ENCODE results near the gene SEC61B. TPM values are rescaled to one million over a fixed set of nuclear protein-coding genes. Genes with fewer than 3 reads are reported as not detected.

Gene SEC61B
- total and polyA plus RNA-seq, 4 experiments from 2014 or later = 101 to 532 (median 248) TPM

DNA sequence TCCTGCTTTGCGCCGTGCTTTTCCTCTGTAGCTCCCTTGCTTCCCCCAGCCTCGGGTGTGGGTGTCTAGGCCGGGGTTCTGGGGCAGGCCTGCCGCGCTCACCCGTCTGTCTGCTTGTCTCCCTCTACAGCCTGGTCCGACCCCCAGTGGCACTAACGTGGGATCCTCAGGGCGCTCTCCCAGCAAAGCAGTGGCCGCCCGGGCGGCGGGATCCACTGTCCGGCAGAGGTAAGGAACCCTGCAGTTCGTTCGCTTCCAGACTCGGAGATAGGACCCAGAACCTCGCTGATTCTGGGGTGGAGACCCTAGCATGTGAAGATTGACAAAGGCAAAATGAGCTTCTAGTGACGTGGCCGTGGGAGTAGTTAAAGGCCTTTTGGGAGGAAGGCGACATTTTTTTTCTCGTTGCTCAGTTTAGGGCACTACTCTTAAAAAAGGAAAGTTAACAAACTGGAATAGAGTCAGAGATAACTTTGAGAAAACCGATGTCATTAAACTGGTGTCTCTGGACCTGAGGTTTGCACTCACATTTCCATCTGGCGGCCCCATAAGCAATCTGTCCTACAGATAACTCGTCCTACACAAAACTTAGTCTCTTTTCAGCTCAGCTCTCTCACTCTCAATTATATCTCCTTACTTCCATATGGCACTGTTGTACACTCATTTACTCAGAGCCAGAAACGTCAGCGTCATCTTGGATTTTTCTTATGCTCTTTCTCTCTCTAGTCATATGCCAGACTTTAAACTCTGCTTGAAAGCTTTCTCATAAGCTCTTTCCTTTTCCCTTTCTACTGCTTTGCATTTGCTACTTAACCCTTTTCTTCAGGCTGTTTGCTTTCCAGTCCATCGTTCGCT is 561 bp downstream of the SEC61B start:
- H3K4me1 ChIP-seq (ENCODE audit: insufficient read depth, low read length) = peaks cover 54% of the 10 kb centered on the region
- no peaks in the 10 kb centered on the region for H3K27me3 ChIP-seq (ENCODE audit: insufficient read depth, low read length)
- H3K4me3 ChIP-seq (ENCODE audit: low read length in 2 of 2) = peak overlapping the region; percentile 57 to 78
- Mint-ChIP-seq H3K36me3 (peaks cover 36 to 71% of the 10 kb centered on the region in 2 donors), H3K9me3 (no peaks in the 10 kb centered on the region), H3K4me1 (peaks cover 49 to 85% (median 69%) of the 10 kb centered on the region in 4 donors), H3K27me3 (no peaks in the 10 kb centered on the region), H3K27ac (peak overlapping the region; percentile 99 to 100 (median 100)), H3K4me3 (peak overlapping the region; percentile 95 to 100 (median 98))
- POLR2A ChIA-PET (ENCODE audit: partially characterized antibody) = interaction anchor here (0.7 to 2.8 kb wide), 4 partner anchors 10 to 597 kb away, joined by 3 to 16 read pairs (median 4); no protein-coding TSS in a partner anchor
- no peak for DNase-seq
- H3K9me3 ChIP-seq (ENCODE audit: control insufficient read depth in 1 of 2, low read length in 2 of 2) = no peaks in the 10 kb centered on the region
- H3K27ac ChIP-seq (ENCODE audit: low read depth, low read length) = peak overlapping the region; percentile 82
- H3K36me3 ChIP-seq (ENCODE audit: insufficient read depth, low read length) = peaks cover 7% of the 10 kb centered on the region
- intact Hi-C loops (cut with micrococcal nuclease) = loop anchor here (1.0 to 5.0 kb wide), 6 partner anchors 38 to 1130 kb away; partner anchors contain the start of genes ERP44, GALNT12, INVS and TEX10
- CTCF ChIA-PET (ENCODE audit: partially characterized antibody) = interaction anchor here (0.8 to 2.6 kb wide), 8 partner anchors 9 to 119 kb away, joined by 3 to 12 read pairs (median 4); no protein-coding TSS in a partner anchor

DNA sequence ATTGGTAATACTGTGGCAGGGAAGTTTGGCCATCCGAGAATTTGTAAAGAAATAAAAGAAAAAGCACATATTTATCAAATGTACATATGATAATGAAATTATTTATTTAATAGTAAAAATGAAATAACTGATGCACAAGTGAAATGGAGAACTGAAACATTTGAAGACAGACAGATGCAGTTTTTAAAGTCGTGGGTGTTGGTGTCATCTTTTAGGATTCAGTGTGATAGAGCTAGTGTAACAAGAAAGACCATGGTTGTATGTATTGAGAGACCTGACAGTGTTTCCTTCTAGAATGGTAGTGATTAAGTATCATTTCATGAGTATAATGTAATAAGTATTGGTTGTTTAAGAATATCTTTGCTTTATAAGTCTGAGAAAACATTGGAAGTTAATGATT is 2.4 kb downstream of the SEC61B start:
- peaks cover 13% of the 10 kb centered on the region for H3K36me3 ChIP-seq (ENCODE audit: insufficient read depth, low read length)
- H3K9me3 Mint-ChIP-seq = no peaks in the 10 kb centered on the region
- peaks cover 34 to 72% of the 10 kb centered on the region in 2 donors for H3K36me3 Mint-ChIP-seq
- intact Hi-C loops (cut with micrococcal nuclease) = loop anchor here (5.0 kb wide), 2 partner anchors 417 to 873 kb away; partner anchors contain the start of genes ERP44, GALNT12 and INVS
- H3K4me3 ChIP-seq (ENCODE audit: low read length in 2 of 2) = no peak overlapping the region
- peaks cover 41 to 77% (median 60%) of the 10 kb centered on the region in 4 donors for H3K4me1 Mint-ChIP-seq
- peak overlapping the region in 5 of 7 donors; percentile 39 to 100 (median 80) for H3K27ac Mint-ChIP-seq
- H3K27me3 Mint-ChIP-seq = no peaks in the 10 kb centered on the region
- H3K4me1 ChIP-seq (ENCODE audit: insufficient read depth, low read length) = peaks cover 50% of the 10 kb centered on the region
- no peak for DNase-seq
- no peak overlapping the region for H3K27ac ChIP-seq (ENCODE audit: low read depth, low read length)
- CTCF ChIA-PET (ENCODE audit: partially characterized antibody) = no interaction called here
- no peaks in the 10 kb centered on the region for H3K27me3 ChIP-seq (ENCODE audit: insufficient read depth, low read length)
- POLR2A ChIA-PET (ENCODE audit: partially characterized antibody) = no interaction called here
- H3K4me3 Mint-ChIP-seq = peak overlapping the region in 7 of 8 donors; percentile 27 to 100 (median 97)
- H3K9me3 ChIP-seq (ENCODE audit: control insufficient read depth in 1 of 2, low read length in 2 of 2) = no peaks in the 10 kb centered on the region

DNA sequence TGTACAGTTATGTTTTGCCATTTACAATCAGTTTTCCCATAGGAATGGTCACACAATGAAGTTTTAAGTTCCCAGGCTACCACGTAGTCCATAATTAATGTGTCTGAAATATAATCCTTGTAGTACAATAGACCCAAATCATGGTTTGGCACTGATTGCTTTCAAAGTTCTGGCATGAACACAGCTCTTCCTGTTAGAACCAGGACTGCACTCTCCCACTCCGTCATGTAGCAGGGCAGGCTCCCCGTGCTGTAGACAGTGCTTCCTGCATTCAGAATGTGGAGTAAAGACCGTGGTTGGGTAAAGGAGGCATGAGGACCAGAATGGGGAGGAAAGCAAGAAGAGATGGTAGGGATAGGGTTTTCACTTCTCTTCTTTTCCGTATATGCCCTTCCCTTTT is 4.0 kb downstream of the SEC61B start:
- ChIA-PET CTCF (ENCODE audit: partially characterized antibody) (no interaction called here), POLR2A (ENCODE audit: partially characterized antibody) (no interaction called here)
- Histone ChIP-seq H3K9me3 (ENCODE audit: control insufficient read depth in 1 of 2, low read length in 2 of 2) (no peaks in the 10 kb centered on the region), H3K27me3 (ENCODE audit: insufficient read depth, low read length) (no peaks in the 10 kb centered on the region), H3K4me3 (ENCODE audit: low read length in 2 of 2) (no peak overlapping the region), H3K27ac (ENCODE audit: low read depth, low read length) (no peak overlapping the region), H3K4me1 (ENCODE audit: insufficient read depth, low read length) (peaks cover 34% of the 10 kb centered on the region), H3K36me3 (ENCODE audit: insufficient read depth, low read length) (peaks cover 20% of the 10 kb centered on the region)
- Mint-ChIP-seq H3K36me3 (peaks cover 38 to 78% of the 10 kb centered on the region in 2 donors), H3K9me3 (no peaks in the 10 kb centered on the region), H3K27me3 (no peaks in the 10 kb centered on the region), H3K4me1 (peaks cover 28 to 64% (median 47%) of the 10 kb centered on the region in 4 donors), H3K27ac (peak overlapping the region in 3 of 7 donors; percentile 6 to 43 (median 13)), H3K4me3 (no peak overlapping the region)
- no peak for DNase-seq
- intact Hi-C loops (cut with micrococcal nuclease) = no loop called here

DNA sequence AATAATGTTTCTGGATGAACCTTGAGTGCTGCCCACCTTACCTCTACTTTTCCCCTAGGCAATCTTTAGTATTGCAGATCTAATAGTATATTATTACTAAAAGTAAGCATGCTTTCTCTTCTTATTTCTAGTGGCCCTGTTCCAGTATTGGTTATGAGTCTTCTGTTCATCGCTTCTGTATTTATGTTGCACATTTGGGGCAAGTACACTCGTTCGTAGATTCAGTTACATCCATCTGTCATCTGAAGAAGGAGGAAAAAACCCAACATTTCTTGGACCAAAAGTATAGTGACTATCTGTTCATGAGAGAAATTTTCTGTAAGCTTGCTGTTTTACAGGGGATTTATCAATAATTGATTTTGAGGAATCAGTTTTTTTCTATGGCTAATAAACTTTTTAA is 8.1 kb downstream of the SEC61B start:
- Mint-ChIP-seq H3K4me3 (no peak overlapping the region), H3K27me3 (no peaks in the 10 kb centered on the region), H3K36me3 (peaks cover 47 to 71% of the 10 kb centered on the region in 2 donors), H3K27ac (no peak overlapping the region), H3K9me3 (no peaks in the 10 kb centered on the region), H3K4me1 (peaks cover 6 to 28% (median 20%) of the 10 kb centered on the region in 4 donors)
- intact Hi-C loops (cut with micrococcal nuclease) = no loop called here
- Histone ChIP-seq H3K9me3 (ENCODE audit: control insufficient read depth in 1 of 2, low read length in 2 of 2) (no peaks in the 10 kb centered on the region), H3K36me3 (ENCODE audit: insufficient read depth, low read length) (peaks cover 22% of the 10 kb centered on the region), H3K27ac (ENCODE audit: low read depth, low read length) (no peak overlapping the region), H3K4me3 (ENCODE audit: low read length in 2 of 2) (no peak overlapping the region), H3K27me3 (ENCODE audit: insufficient read depth, low read length) (no peaks in the 10 kb centered on the region), H3K4me1 (ENCODE audit: insufficient read depth, low read length) (peaks cover 7% of the 10 kb centered on the region)
- POLR2A ChIA-PET (ENCODE audit: partially characterized antibody) = interaction anchor here (4.2 kb wide), 1 partner anchor 8 kb away, joined by 16 read pairs; the partner anchor contains the start of genes ALG2 and SEC61B
- CTCF ChIA-PET (ENCODE audit: partially characterized antibody) = no interaction called here
- no peak for DNase-seq

DNA sequence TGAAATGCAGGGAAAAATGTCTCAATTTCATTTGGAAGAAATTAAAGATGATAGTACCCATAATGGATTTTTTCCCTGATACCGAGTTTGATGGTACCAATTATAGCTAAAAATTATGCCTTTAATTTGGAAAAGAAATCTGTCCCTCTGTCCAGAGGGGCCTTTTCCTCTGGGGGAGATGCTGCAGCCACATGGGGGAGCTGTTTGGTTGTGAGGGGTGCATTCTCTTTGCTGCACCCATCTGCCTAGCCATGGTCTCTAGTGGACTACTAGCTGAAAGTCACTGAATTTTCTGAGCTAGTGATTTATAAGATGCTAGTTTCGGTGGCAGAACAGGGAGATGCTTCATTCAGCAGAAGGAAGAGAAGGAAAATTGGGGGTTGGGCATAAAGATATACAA is 9.6 kb downstream of the SEC61B start:
- no peak overlapping the region for H3K4me3 ChIP-seq (ENCODE audit: low read length in 2 of 2)
- H3K27me3 ChIP-seq (ENCODE audit: insufficient read depth, low read length) = no peaks in the 10 kb centered on the region
- Mint-ChIP-seq H3K27me3 (no peaks in the 10 kb centered on the region), H3K4me1 (peaks cover 5 to 14% (median 9%) of the 10 kb centered on the region in 4 donors), H3K9me3 (no peaks in the 10 kb centered on the region), H3K36me3 (peaks cover 45 to 64% of the 10 kb centered on the region in 2 donors), H3K4me3 (no peak overlapping the region), H3K27ac (peak overlapping the region in 1 of 7 donors; percentile 19)
- no peak for DNase-seq
- H3K27ac ChIP-seq (ENCODE audit: low read depth, low read length) = no peak overlapping the region
- CTCF ChIA-PET (ENCODE audit: partially characterized antibody) = interaction anchor here (1.2 to 2.3 kb wide), 6 partner anchors 9 to 47 kb away, joined by 3 to 12 read pairs (median 4); partner anchors contain the start of genes ALG2 and SEC61B
- H3K9me3 ChIP-seq (ENCODE audit: control insufficient read depth in 1 of 2, low read length in 2 of 2) = no peaks in the 10 kb centered on the region
- POLR2A ChIA-PET (ENCODE audit: partially characterized antibody) = interaction anchor here (0.6 to 4.2 kb wide), 2 partner anchors 10 to 1065 kb away, joined by 4 to 16 read pairs; partner anchors contain the start of genes ALG2 and SEC61B
- no peaks in the 10 kb centered on the region for H3K4me1 ChIP-seq (ENCODE audit: insufficient read depth, low read length)
- H3K36me3 ChIP-seq (ENCODE audit: insufficient read depth, low read length) = peaks cover 22% of the 10 kb centered on the region
- intact Hi-C loops (cut with micrococcal nuclease) = no loop called here

DNA sequence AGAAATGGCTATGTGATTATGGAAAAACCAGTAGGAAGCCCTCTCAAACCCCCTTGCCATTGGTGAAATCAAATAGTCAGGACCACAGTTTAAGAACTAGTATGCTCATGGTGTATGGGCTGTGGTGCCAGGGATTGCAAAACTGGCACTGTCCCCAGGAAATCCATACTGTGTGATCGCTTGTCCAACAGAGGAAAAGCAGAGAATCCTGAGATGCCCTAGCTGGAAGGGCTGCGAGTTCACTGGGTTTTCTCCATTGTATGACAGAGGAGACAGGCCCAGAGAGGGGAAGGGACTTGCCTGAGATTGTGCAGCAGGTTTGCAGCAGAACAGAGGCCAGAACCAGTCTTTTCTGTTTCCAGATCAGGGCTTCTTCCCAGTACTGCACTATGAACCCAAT is 12.5 kb downstream of the SEC61B start:
- H3K36me3 Mint-ChIP-seq = peaks cover 46 to 61% of the 10 kb centered on the region in 2 donors
- Histone ChIP-seq H3K9me3 (ENCODE audit: control insufficient read depth in 1 of 2, low read length in 2 of 2) (no peaks in the 10 kb centered on the region), H3K27ac (ENCODE audit: low read depth, low read length) (no peak overlapping the region), H3K4me3 (ENCODE audit: low read length in 2 of 2) (no peak overlapping the region), H3K27me3 (ENCODE audit: insufficient read depth, low read length) (no peaks in the 10 kb centered on the region), H3K36me3 (ENCODE audit: insufficient read depth, low read length) (peaks cover 9% of the 10 kb centered on the region), H3K4me1 (ENCODE audit: insufficient read depth, low read length) (no peaks in the 10 kb centered on the region)
- POLR2A ChIA-PET (ENCODE audit: partially characterized antibody) = interaction anchor here (4.2 kb wide), 1 partner anchor 13 kb away, joined by 16 read pairs; the partner anchor contains the start of genes ALG2 and SEC61B
- no peaks in the 10 kb centered on the region for H3K27me3 Mint-ChIP-seq
- DNase-seq = no peak
- no peaks in the 10 kb centered on the region for H3K9me3 Mint-ChIP-seq
- CTCF ChIA-PET (ENCODE audit: partially characterized antibody) = interaction anchor here (2.0 kb wide), 1 partner anchor 15 kb away, joined by 4 read pairs; no protein-coding TSS in a partner anchor
- peak overlapping the region in 1 of 7 donors; percentile 74 for H3K27ac Mint-ChIP-seq
- H3K4me3 Mint-ChIP-seq = no peak overlapping the region
- intact Hi-C loops (cut with micrococcal nuclease) = no loop called here
- H3K4me1 Mint-ChIP-seq = peaks cover 0 to 6% (median 1%) of the 10 kb centered on the region in 4 donors

DNA sequence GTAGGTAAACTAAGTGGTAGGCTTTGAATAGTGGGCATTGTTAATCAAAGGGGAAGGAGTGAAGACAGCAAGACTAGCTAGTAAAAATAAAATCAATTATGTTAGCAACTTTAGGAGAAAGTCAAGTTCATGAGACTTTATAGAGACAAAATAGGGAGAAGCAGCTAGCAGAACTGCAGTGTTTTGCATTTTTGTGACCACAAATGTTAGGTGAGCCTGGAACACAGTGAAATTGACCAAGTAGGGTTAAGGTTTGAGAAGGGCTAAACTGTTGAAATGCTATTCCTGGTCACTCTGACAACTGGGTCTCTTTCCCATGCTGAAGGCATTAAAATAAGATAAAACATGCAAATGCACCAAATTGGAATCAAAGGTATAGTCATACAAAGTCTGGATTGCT is 13.0 kb downstream of the SEC61B start:
- H3K9me3 ChIP-seq (ENCODE audit: control insufficient read depth in 1 of 2, low read length in 2 of 2) = no peaks in the 10 kb centered on the region
- Mint-ChIP-seq H3K36me3 (peaks cover 51 to 65% of the 10 kb centered on the region in 2 donors), H3K4me3 (no peak overlapping the region), H3K9me3 (no peaks in the 10 kb centered on the region), H3K4me1 (peaks cover 0 to 6% (median 1%) of the 10 kb centered on the region in 4 donors), H3K27me3 (no peaks in the 10 kb centered on the region), H3K27ac (peak overlapping the region in 2 of 7 donors; percentile 68 to 74)
- H3K27me3 ChIP-seq (ENCODE audit: insufficient read depth, low read length) = no peaks in the 10 kb centered on the region
- no peak for DNase-seq
- H3K36me3 ChIP-seq (ENCODE audit: insufficient read depth, low read length) = peaks cover 9% of the 10 kb centered on the region
- H3K4me1 ChIP-seq (ENCODE audit: insufficient read depth, low read length) = no peaks in the 10 kb centered on the region
- H3K4me3 ChIP-seq (ENCODE audit: low read length in 2 of 2) = no peak overlapping the region
- no peak overlapping the region for H3K27ac ChIP-seq (ENCODE audit: low read depth, low read length)
- CTCF ChIA-PET (ENCODE audit: partially characterized antibody) = no interaction called here
- intact Hi-C loops (cut with micrococcal nuclease) = no loop called here
- POLR2A ChIA-PET (ENCODE audit: partially characterized antibody) = no interaction called here

Data from CD4-positive, alpha-beta memory T cell (primary cell).